IMR-90 (cell line): ENCODE data around the gene PHF21A.

Experiments
- MAZ ChIP-seq: IDR thresholded peaks from 2 replicates; pipeline ENCODE4 v1.6.1; 2012; ENCODE audit warnings: low read depth, mild to moderate bottlenecking, low read length, improper control_type of control experiment, moderate library complexity, borderline replicate concordance
- NFE2L2 ChIP-seq: fragments of 150-350 bp; IDR thresholded peaks from 2 replicates; pipeline ENCODE4 v1.6.1; 2016; ENCODE audit warnings: low read depth, mild to moderate bottlenecking, low read length
- RFX5 ChIP-seq: IDR thresholded peaks from 2 replicates; pipeline ENCODE4 v1.8.0; 2012; ENCODE audit warnings: low read depth, mild to moderate bottlenecking, low read length, moderate library complexity
- SMC3 ChIP-seq: fragments of 150-350 bp; IDR thresholded peaks from 2 replicates; pipeline ENCODE4 v1.6.1; 2016; ENCODE audit warnings: low read depth, mild to moderate bottlenecking, antibody characterized with exemption, low read length, moderate library complexity
- TF ChIP-seq, protein P1 (sequence below): conservative IDR thresholded peaks from 2 replicates; pipeline ENCODE4 v1.5.1; 2012; ENCODE audit warnings: mild to moderate bottlenecking, low read depth, low read length, improper control_type of control experiment
- TF ChIP-seq, protein P2 (sequence below): fragments of 150-350 bp; IDR thresholded peaks from 2 replicates; pipeline ENCODE4 v1.6.1; 2017; ENCODE audit warnings: mild to moderate bottlenecking, antibody characterized with exemption, low read length, low read depth

DNA sequence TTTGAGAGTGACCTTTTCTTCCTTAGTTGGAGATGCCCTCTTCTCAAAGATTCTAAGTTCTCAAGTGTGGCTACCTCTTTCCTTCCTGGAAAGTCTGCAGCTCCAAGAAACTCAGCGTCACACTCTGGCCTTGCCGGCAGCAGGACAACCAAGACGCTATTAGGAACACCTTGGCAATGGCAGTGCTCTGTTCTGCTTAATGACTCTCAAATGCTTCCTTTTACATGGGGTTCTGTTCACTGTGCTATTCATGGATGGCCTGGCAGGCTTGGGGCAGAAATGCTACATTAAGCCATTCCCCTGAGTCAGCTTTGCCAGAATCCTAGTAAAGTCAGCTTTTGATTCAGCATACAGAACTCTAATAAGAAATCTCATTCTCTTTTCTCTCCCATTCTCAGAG is 172.9 kb downstream of the PHF21A start:
- no peak for TF ChIP-seq RFX5
- TF ChIP-seq, protein P1, sequence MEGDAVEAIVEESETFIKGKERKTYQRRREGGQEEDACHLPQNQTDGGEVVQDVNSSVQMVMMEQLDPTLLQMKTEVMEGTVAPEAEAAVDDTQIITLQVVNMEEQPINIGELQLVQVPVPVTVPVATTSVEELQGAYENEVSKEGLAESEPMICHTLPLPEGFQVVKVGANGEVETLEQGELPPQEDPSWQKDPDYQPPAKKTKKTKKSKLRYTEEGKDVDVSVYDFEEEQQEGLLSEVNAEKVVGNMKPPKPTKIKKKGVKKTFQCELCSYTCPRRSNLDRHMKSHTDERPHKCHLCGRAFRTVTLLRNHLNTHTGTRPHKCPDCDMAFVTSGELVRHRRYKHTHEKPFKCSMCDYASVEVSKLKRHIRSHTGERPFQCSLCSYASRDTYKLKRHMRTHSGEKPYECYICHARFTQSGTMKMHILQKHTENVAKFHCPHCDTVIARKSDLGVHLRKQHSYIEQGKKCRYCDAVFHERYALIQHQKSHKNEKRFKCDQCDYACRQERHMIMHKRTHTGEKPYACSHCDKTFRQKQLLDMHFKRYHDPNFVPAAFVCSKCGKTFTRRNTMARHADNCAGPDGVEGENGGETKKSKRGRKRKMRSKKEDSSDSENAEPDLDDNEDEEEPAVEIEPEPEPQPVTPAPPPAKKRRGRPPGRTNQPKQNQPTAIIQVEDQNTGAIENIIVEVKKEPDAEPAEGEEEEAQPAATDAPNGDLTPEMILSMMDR, result no peak
- TF ChIP-seq NFE2L2, result no peak
- TF ChIP-seq, protein P2, sequence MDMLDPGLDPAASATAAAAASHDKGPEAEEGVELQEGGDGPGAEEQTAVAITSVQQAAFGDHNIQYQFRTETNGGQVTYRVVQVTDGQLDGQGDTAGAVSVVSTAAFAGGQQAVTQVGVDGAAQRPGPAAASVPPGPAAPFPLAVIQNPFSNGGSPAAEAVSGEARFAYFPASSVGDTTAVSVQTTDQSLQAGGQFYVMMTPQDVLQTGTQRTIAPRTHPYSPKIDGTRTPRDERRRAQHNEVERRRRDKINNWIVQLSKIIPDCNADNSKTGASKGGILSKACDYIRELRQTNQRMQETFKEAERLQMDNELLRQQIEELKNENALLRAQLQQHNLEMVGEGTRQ, result no peak
- TF ChIP-seq SMC3, result no peak
- TF ChIP-seq MAZ, result no peak
